OCI-LY3 (cell line): Measurements from ENCODE around the gene HIVEP3.

Experiments used
- H2AFZ ChIP-seq: fragments of 200-600, 300-600 bp; shearing (Covaris generic); 2 replicates; pipeline ENCODE4 v1.6.0; 2014; ENCODE audit warnings: antibody characterized with exemption, low read depth, low read length
- H3K27ac ChIP-seq: fragments of 200-600, 300-600 bp; sonication (generic); 2 replicates; pipeline ENCODE4 v1.5.1; 2014; ENCODE audit warnings: mild to moderate bottlenecking, low read length, moderate library complexity, mixed read lengths
- H3K27me3 ChIP-seq: fragments of 200-600, 300-600 bp; sonication (generic); 2 replicates; pipeline ENCODE4 v1.6.1; 2014; ENCODE audit warnings: low read depth, low read length, mixed read lengths
- H3K36me3 ChIP-seq: fragments of 200-600, 300-600 bp; sonication (generic); replicated peaks from 2 replicates; pipeline ENCODE3; 2014; ENCODE audit warnings: low read depth, low read length, mixed read lengths
- H3K4me1 ChIP-seq: fragments of 300-600, 200-600 bp; sonication (generic); 2 replicates; pipeline ENCODE4 v1.6.1; 2014; ENCODE audit warnings: low read length, mixed read lengths
- H3K4me2 ChIP-seq: fragments of 200-600, 300-600 bp; sonication (generic); 2 replicates; pipeline ENCODE4 v1.6.1; 2014; ENCODE audit warnings: low read length, mixed read lengths
- H3K4me3 ChIP-seq: fragments of 300-600, 200-600 bp; sonication (generic); 2 replicates; pipeline ENCODE4 v1.5.1; 2014; ENCODE audit warnings: antibody characterized with exemption, mild to moderate bottlenecking, low read length, moderate library complexity
- H3K79me2 ChIP-seq: fragments of 300-600, 200-600 bp; shearing (Covaris generic); 2 replicates; pipeline ENCODE4 v1.6.1; 2014; ENCODE audit warnings: mild to moderate bottlenecking, low read length, mixed read lengths
- H3K9ac ChIP-seq: fragments of 300-600, 200-600 bp; shearing (Covaris generic); 2 replicates; pipeline ENCODE4 v1.6.0; 2014; ENCODE audit warnings: mild to moderate bottlenecking, low read length, moderate library complexity
- H3K9me3 ChIP-seq: fragments of 200-600, 300-600 bp; shearing (Covaris generic); 2 replicates; pipeline ENCODE4 v1.6.1; 2014; ENCODE audit warnings: low read length, mixed read lengths; ENCODE audit not compliant: insufficient read depth
- H4K20me1 ChIP-seq: fragments of 200-600, 300-600 bp; sonication (generic); 2 replicates; pipeline ENCODE4 v1.6.1; 2016; ENCODE audit warnings: low read length, mixed read lengths; ENCODE audit not compliant: insufficient read depth
- CTCF ChIP-seq: fragments of 200-600, 300-600 bp; sonication (generic); IDR thresholded peaks from 2 replicates; pipeline ENCODE4 v1.5.1; 2014; ENCODE audit warnings: antibody characterized with exemption, low read length, low read depth
- EZH2phosphoT487 ChIP-seq: fragments of 200-600 bp; shearing (Covaris generic); IDR thresholded peaks from 2 replicates; pipeline ENCODE4 v1.6.1; 2018; ENCODE audit warnings: antibody characterized with exemption, mixed run types, low read depth

Gene HIVEP3

GRCh38 chr1:41660570-41661427 is 257.9 kb downstream of the HIVEP3 start:
- Histone ChIP-seq H3K4me2 (peak overlapping the region; percentile 89), H3K36me3 (peaks cover 46% of the 10 kb centered on the region), H3K27ac (peak overlapping the region; percentile 83), H3K9ac (peak overlapping the region; percentile 99), H3K4me3 (peak overlapping the region; percentile 100), H3K9me3 (no peaks in the 10 kb centered on the region), H2AFZ (no peak overlapping the region), H3K79me2 (peaks cover 79% of the 10 kb centered on the region), H3K4me1 (peaks cover 76% of the 10 kb centered on the region), H4K20me1 (peaks cover 37% of the 10 kb centered on the region), H3K27me3 (no peaks in the 10 kb centered on the region)
- TF ChIP-seq EZH2phosphoT487 (no peak), CTCF (no peak)

DNA sequence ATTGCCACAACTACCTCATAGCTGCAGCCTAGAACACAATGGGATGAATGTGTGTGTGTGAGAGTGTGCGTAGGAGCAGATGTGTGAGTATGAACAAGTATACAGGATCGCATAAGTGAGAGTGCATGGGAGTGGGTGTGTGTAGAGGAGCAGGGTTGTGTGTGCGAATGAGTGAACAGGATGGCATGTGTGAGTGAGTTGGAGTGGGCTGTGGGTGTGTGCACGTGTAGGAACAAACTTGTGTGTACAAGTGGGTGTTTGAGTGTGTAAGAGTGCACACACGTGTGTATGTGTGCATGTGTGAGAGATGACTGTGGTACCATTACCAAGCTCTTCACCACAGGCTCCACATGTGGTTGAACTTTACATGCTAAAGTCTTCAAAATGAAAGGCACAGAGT is 258.8 kb downstream of the HIVEP3 start:
- H4K20me1 ChIP-seq = peaks cover 44% of the 10 kb centered on the region
- H3K4me3 ChIP-seq = peak overlapping the region; percentile 100
- peaks cover 74% of the 10 kb centered on the region for H3K4me1 ChIP-seq

GRCh38 chr1:41659159-41659495 is 259.6 kb downstream of the HIVEP3 start:
- Histone ChIP-seq H3K9ac (peak overlapping the region; percentile 99), H3K27me3 (no peaks in the 10 kb centered on the region), H3K4me3 (peak overlapping the region; percentile 100), H4K20me1 (peaks cover 52% of the 10 kb centered on the region), H3K27ac (peak overlapping the region; percentile 83), H3K9me3 (no peaks in the 10 kb centered on the region), H3K36me3 (peaks cover 46% of the 10 kb centered on the region), H3K4me2 (peak overlapping the region; percentile 89), H2AFZ (no peak overlapping the region), H3K4me1 (peaks cover 74% of the 10 kb centered on the region), H3K79me2 (peaks cover 94% of the 10 kb centered on the region)
- no peak for TF ChIP-seq CTCF
- TF ChIP-seq EZH2phosphoT487 = no peak

More for the DNA sequence above, 258.8 kb downstream of the HIVEP3 start:
- Histone ChIP-seq H3K27me3 (no peaks in the 10 kb centered on the region), H2AFZ (no peak overlapping the region), H3K36me3 (peaks cover 46% of the 10 kb centered on the region), H3K9me3 (no peaks in the 10 kb centered on the region), H3K79me2 (peaks cover 87% of the 10 kb centered on the region), H3K4me2 (peak overlapping the region; percentile 89), H3K9ac (peak overlapping the region; percentile 99), H3K27ac (peak overlapping the region; percentile 83)
- TF ChIP-seq EZH2phosphoT487 = no peak
- TF ChIP-seq CTCF = no peak

DNA sequence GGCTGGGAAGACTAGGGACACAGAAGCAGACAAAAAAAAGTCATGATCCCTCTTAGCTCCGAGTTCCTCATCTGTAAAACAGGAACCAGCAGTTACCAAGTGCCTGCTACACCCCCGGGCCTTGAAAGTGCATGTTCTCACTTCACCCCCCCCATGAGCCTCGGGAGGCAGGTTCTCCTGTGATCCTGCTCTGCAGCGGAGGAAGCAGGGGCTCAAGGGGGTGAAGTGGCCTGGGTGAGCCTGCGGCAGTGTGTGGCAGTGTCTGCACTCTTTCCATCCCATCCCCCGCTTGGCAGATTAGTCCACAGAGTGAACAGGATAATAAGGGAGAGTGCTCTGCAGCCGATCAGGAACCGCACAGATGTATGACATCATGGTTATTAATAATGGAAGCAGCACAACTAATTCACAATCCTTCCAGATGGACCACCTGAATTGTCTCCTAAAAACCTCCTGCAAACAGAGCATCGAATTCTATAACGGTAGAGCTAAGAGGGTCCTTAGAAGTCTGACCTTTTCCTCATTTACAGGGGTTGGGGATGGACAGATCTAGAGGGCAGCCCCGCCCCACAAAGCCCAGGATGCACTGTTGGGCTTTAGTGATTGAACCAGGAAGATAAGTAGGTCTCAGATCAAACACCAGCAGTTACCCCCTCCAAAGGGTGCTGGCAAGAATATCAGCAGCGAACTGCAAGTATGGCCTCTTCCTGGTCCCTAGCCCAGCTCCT is 260.1 kb downstream of the HIVEP3 start:
- Histone ChIP-seq H3K4me1 (peaks cover 74% of the 10 kb centered on the region), H3K79me2 (peaks cover 98% of the 10 kb centered on the region), H3K4me3 (peak overlapping the region; percentile 100), H3K9ac (peak overlapping the region; percentile 99), H4K20me1 (peaks cover 58% of the 10 kb centered on the region), H3K9me3 (no peaks in the 10 kb centered on the region), H2AFZ (no peak overlapping the region), H3K4me2 (peak overlapping the region; percentile 89), H3K27ac (peak overlapping the region; percentile 83), H3K36me3 (peaks cover 46% of the 10 kb centered on the region), H3K27me3 (no peaks in the 10 kb centered on the region)
- TF ChIP-seq CTCF (no peak), EZH2phosphoT487 (no peak)
